Endothelial cell (in vitro differentiated cells): ENCODE data around the gene ATP2B1. TPM values are rescaled to one million over a fixed set of nuclear protein-coding genes. Genes with fewer than 3 reads are reported as not detected.
"Not testable (repeated sequence)": the region's sequence is repeated elsewhere in the genome, so short reads cannot be mapped to it uniquely, and the experiment has no call there.

Source experiments
- DNase-seq: peaks from one replicate; pipeline ENCODE4 v3.0.0; 2021; ENCODE audit warnings: low spot score
- H3K27ac Mint-ChIP-seq: one replicate; pipeline ENCODE4 v1.8.0; 2021; ENCODE audit warnings: mixed read lengths, inconsistent platforms; ENCODE audit not compliant: unreplicated experiment
- H3K27me3 Mint-ChIP-seq: one replicate; pipeline ENCODE4 v1.8.0; 2021; ENCODE audit warnings: mild to moderate bottlenecking, moderate library complexity, mixed read lengths, inconsistent platforms; ENCODE audit not compliant: unreplicated experiment
- H3K36me3 Mint-ChIP-seq: one replicate; pipeline ENCODE4 v1.8.0; 2021; ENCODE audit warnings: mild to moderate bottlenecking, low read depth, mixed read lengths, inconsistent platforms; ENCODE audit not compliant: unreplicated experiment
- H3K4me1 Mint-ChIP-seq: one replicate; pipeline ENCODE4 v1.8.0; 2021; ENCODE audit warnings: mild to moderate bottlenecking, mixed read lengths, inconsistent platforms; ENCODE audit not compliant: unreplicated experiment
- H3K4me3 Mint-ChIP-seq: one replicate; pipeline ENCODE4 v1.8.0; 2021; ENCODE audit warnings: mild to moderate bottlenecking, mixed read lengths, inconsistent platforms; ENCODE audit not compliant: unreplicated experiment
- H3K9me3 Mint-ChIP-seq: one replicate; pipeline ENCODE4 v1.8.0; 2021; ENCODE audit warnings: mixed read lengths, inconsistent platforms; ENCODE audit not compliant: unreplicated experiment
- total RNA-seq: library from RNA; stranded (reverse); fragmentation: NEBNext Ultra II Directional; extraction: Animal tissue kit (Norgen Biotek cat#: 25700); gene quantifications from one replicate; pipeline ENCODE4 v1.2.1, GENCODE V29; 2021; ENCODE audit not compliant: unreplicated experiment
- TF ChIP-seq, protein P1 (sequence below): fragments of 200-600 bp; sonication (generic); IDR thresholded peaks from one replicate; pipeline ENCODE4 v1.5.0; 2021; ENCODE audit warnings: antibody characterized with exemption; ENCODE audit not compliant: unreplicated experiment

ATP2B1 gene
- total RNA-seq, 1 donor from 2014 or later: 33.0 TPM

GRCh38 chr12:89702503-89702902 lies 6.1 kb downstream of the ATP2B1 start:
- Mint-ChIP-seq H3K9me3 (no peaks in the 10 kb centered on the region), H3K27ac (no peak overlapping the region), H3K36me3 (peaks cover 3% of the 10 kb centered on the region), H3K4me3 (no peak overlapping the region), H3K27me3 (peaks cover 13% of the 10 kb centered on the region), H3K4me1 (peaks cover 9% of the 10 kb centered on the region)
- TF ChIP-seq, protein P1, sequence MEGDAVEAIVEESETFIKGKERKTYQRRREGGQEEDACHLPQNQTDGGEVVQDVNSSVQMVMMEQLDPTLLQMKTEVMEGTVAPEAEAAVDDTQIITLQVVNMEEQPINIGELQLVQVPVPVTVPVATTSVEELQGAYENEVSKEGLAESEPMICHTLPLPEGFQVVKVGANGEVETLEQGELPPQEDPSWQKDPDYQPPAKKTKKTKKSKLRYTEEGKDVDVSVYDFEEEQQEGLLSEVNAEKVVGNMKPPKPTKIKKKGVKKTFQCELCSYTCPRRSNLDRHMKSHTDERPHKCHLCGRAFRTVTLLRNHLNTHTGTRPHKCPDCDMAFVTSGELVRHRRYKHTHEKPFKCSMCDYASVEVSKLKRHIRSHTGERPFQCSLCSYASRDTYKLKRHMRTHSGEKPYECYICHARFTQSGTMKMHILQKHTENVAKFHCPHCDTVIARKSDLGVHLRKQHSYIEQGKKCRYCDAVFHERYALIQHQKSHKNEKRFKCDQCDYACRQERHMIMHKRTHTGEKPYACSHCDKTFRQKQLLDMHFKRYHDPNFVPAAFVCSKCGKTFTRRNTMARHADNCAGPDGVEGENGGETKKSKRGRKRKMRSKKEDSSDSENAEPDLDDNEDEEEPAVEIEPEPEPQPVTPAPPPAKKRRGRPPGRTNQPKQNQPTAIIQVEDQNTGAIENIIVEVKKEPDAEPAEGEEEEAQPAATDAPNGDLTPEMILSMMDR: no peak
- DNase-seq: no peak

GRCh38 chr12:89701606-89702206 lies 6.9 kb downstream of the ATP2B1 start:
- no peak overlapping the region for H3K4me3 Mint-ChIP-seq
- H3K4me1 Mint-ChIP-seq: peaks cover 2% of the 10 kb centered on the region
- no peak for DNase-seq
- H3K27ac Mint-ChIP-seq: no peak overlapping the region
- peaks cover 6% of the 10 kb centered on the region for H3K27me3 Mint-ChIP-seq
- no peaks in the 10 kb centered on the region for H3K36me3 Mint-ChIP-seq
- no peaks in the 10 kb centered on the region for H3K9me3 Mint-ChIP-seq
- TF ChIP-seq, protein P1: no peak

- TF ChIP-seq, protein P1: no peak
- no peaks in the 10 kb centered on the region for H3K9me3 Mint-ChIP-seq
- H3K27ac Mint-ChIP-seq: no peak overlapping the region
These were observed 8.3 kb downstream of the ATP2B1 start for GRCh38 chr12:89700191-89700810.

GRCh38 chr12:89698607-89699006 lies 10.0 kb downstream of the ATP2B1 start:
- TF ChIP-seq, protein P1: no peak
- Mint-ChIP-seq H3K36me3 (no peaks in the 10 kb centered on the region), H3K27me3 (peaks cover 2% of the 10 kb centered on the region), H3K27ac (no peak overlapping the region), H3K4me1 (peaks cover 3% of the 10 kb centered on the region), H3K9me3 (no peaks in the 10 kb centered on the region), H3K4me3 (no peak overlapping the region)
- DNase-seq: no peak

More at GRCh38 chr12:89700191-89700810, 8.3 kb downstream of the ATP2B1 start:
- H3K4me3 Mint-ChIP-seq: no peak overlapping the region
- peaks cover 2% of the 10 kb centered on the region for H3K27me3 Mint-ChIP-seq
- no peak for DNase-seq
- no peaks in the 10 kb centered on the region for H3K36me3 Mint-ChIP-seq
- no peaks in the 10 kb centered on the region for H3K4me1 Mint-ChIP-seq

- DNase-seq, H3K27ac Mint-ChIP-seq, H3K27me3 Mint-ChIP-seq, H3K36me3 Mint-ChIP-seq, H3K9me3 Mint-ChIP-seq, H3K4me1 Mint-ChIP-seq, H3K4me3 Mint-ChIP-seq: not testable (repeated sequence)
These were observed 10.9 kb downstream of the ATP2B1 start for GRCh38 chr12:89697728-89698127.
